ENCODE data around the gene TMEM164.

GRCh38 chrX:110049096-110049495 is 46.2 kb downstream of the TMEM164 start:
- no peak for TF ChIP-seq POLR2A (IDR thresholded peaks at IDR 0.05; ENCODE audit: low read depth, low read length)
- TF ChIP-seq YY1 (IDR thresholded peaks at IDR 0.05; ENCODE audit: low read depth, low read length), result no peak
- no peak for TF ChIP-seq MEF2A (IDR thresholded peaks at IDR 0.05; ENCODE audit: insufficient read depth, low read depth, low read length)
- TF ChIP-seq POLR2AphosphoS5 (IDR thresholded peaks at IDR 0.05; ENCODE audit: low read length), result no peak

Measured in GM12878 (cell line).